Neutrophil (primary cell): ENCODE data around the gene FGF1.
"Not testable (repeated sequence)": the region's sequence is repeated elsewhere in the genome, so short reads cannot be mapped to it uniquely, and the experiment has no call there.

ENCODE experiments used
- H3K27ac ChIP-seq: fragments of 200-600 bp; sonication (generic); 2 replicates; pipeline ENCODE4 v1.5.1; 2016; ENCODE audit warnings: mild to moderate bottlenecking, moderate library complexity
- H3K27me3 ChIP-seq: fragments of 200-600 bp; sonication (generic); 2 replicates; pipeline ENCODE4 v1.6.0; 2016; ENCODE audit warnings: mild to moderate bottlenecking
- H3K36me3 ChIP-seq: fragments of 200-600 bp; sonication (generic); 2 replicates; pipeline ENCODE4 v1.5.1; 2017
- H3K4me1 ChIP-seq, 2 experiments: fragments of 200-600 bp in 1 of 2; sonication (generic) in 1 of 2; 1 replicate in 1 of 2; 2 replicates in 1 of 2; pipeline versions ENCODE4 v1.5.1 to v1.6.1; 2013 to 2016; ENCODE audit warnings: low read depth in 1 of 2, low read length in 1 of 2, mild to moderate bottlenecking in 1 of 2, moderate library complexity in 1 of 2; ENCODE audit not compliant: control insufficient read depth in 1 of 2, insufficient read depth in 1 of 2
- H3K4me3 ChIP-seq, 2 experiments: fragments of 200-600 bp in 1 of 2; sonication (generic) in 1 of 2; 1 replicate in 1 of 2; 2 replicates in 1 of 2; pipeline ENCODE4 v1.5.1; 2013 to 2016; ENCODE audit warnings: low read depth in 1 of 2, low read length in 1 of 2, mild to moderate bottlenecking in 1 of 2, moderate library complexity in 1 of 2
- H3K9me3 ChIP-seq: fragments of 200-600 bp; sonication (generic); 2 replicates; pipeline ENCODE4 v1.5.1; 2016
- CTCF ChIP-seq: fragments of 200-600 bp; sonication (generic); IDR thresholded peaks from 2 replicates; pipeline ENCODE4 v1.5.1; 2016; ENCODE audit warnings: antibody characterized with exemption

FGF1 gene

GRCh38 chr5:142650060-142650459 is 35.8 kb downstream of the FGF1 start:
- no peak overlapping the region for H3K4me3 ChIP-seq
- TF ChIP-seq CTCF = no peak
- no peaks in the 10 kb centered on the region for H3K4me1 ChIP-seq
- no peaks in the 10 kb centered on the region for H3K36me3 ChIP-seq
- peaks cover 10% of the 10 kb centered on the region for H3K27me3 ChIP-seq
- no peak overlapping the region for H3K27ac ChIP-seq
- H3K9me3 ChIP-seq = no peaks in the 10 kb centered on the region

GRCh38 chr5:142648108-142648507 is 37.8 kb downstream of the FGF1 start:
- H3K4me3 ChIP-seq, H3K27ac ChIP-seq, H3K27me3 ChIP-seq, H3K9me3 ChIP-seq, H3K4me1 ChIP-seq, H3K36me3 ChIP-seq: not testable (repeated sequence)

GRCh38 chr5:142645456-142645855 is 40.4 kb downstream of the FGF1 start:
- H3K4me3 ChIP-seq = no peak overlapping the region

GRCh38 chr5:142644640-142645361 is 41.1 kb downstream of the FGF1 start:
- H3K27ac ChIP-seq = no peak overlapping the region
- peaks cover 8% of the 10 kb centered on the region for H3K27me3 ChIP-seq
- H3K4me1 ChIP-seq = no peaks in the 10 kb centered on the region
- TF ChIP-seq CTCF = no peak
- no peaks in the 10 kb centered on the region for H3K9me3 ChIP-seq
- no peak overlapping the region for H3K4me3 ChIP-seq
- H3K36me3 ChIP-seq = no peaks in the 10 kb centered on the region

More at GRCh38 chr5:142645456-142645855, 40.4 kb downstream of the FGF1 start:
- no peaks in the 10 kb centered on the region for H3K4me1 ChIP-seq
- H3K27me3 ChIP-seq = peaks cover 8% of the 10 kb centered on the region
- H3K27ac ChIP-seq = no peak overlapping the region
- no peak for TF ChIP-seq CTCF
- H3K36me3 ChIP-seq = no peaks in the 10 kb centered on the region
- H3K9me3 ChIP-seq = no peaks in the 10 kb centered on the region

GRCh38 chr5:142644127-142644526 is 41.8 kb downstream of the FGF1 start:
- no peak overlapping the region for H3K27ac ChIP-seq
- no peaks in the 10 kb centered on the region for H3K9me3 ChIP-seq
- H3K4me1 ChIP-seq = no peaks in the 10 kb centered on the region
- no peaks in the 10 kb centered on the region for H3K36me3 ChIP-seq
- TF ChIP-seq CTCF = no peak
- H3K4me3 ChIP-seq = no peak overlapping the region
- peaks cover 12% of the 10 kb centered on the region for H3K27me3 ChIP-seq

- Histone ChIP-seq H3K4me3 (no peak overlapping the region), H3K27ac (no peak overlapping the region), H3K27me3 (peaks cover 16% of the 10 kb centered on the region), H3K4me1 (no peaks in the 10 kb centered on the region), H3K36me3 (no peaks in the 10 kb centered on the region), H3K9me3 (no peaks in the 10 kb centered on the region)
- TF ChIP-seq CTCF = no peak
These were observed 42.3 kb downstream of the FGF1 start for GRCh38 chr5:142643634-142644033.
